Transverse colon (tissue), 4 donors: Measurements from ENCODE around the gene ADCY6. TPM values are rescaled to one million over a fixed set of nuclear protein-coding genes. Genes with fewer than 3 reads are reported as not detected.
A peak's percentile ranks its signal among the peaks of the same experiment; 100 is the strongest.

Source experiments
- DNase-seq: peaks from one replicate; pipeline ENCODE4 v3.0.0-alpha.2; 2019
- H3K27ac ChIP-seq, 4 donors: fragments of 200-600 bp; sonication (generic); 2 replicates each; pipeline ENCODE4 v1.5.1; 2016 to 2018; ENCODE audit warnings: inconsistent platforms in 4 of 4
- H3K27me3 ChIP-seq: fragments of 200-600 bp; sonication (generic); 2 replicates; pipeline ENCODE4 v1.5.1; 2017; ENCODE audit warnings: inconsistent platforms
- H3K36me3 ChIP-seq, 4 donors: fragments of 200-600 bp; sonication (generic); 2 replicates each; pipeline ENCODE4 v1.5.1; 2017 to 2019; ENCODE audit warnings: inconsistent platforms in 4 of 4
- H3K4me1 ChIP-seq, 4 donors: fragments of 200-600 bp; sonication (generic); 2 replicates each; pipeline ENCODE4 v1.5.1; 2017 to 2020; ENCODE audit warnings: inconsistent platforms in 4 of 4
- H3K4me3 ChIP-seq, 4 donors: fragments of 200-600 bp; sonication (generic); 1 replicate in 1 of 4; 2 replicates in 3 of 4; pipeline versions ENCODE4 v1.5.1 to v1.6.1; 2017 to 2019; ENCODE audit warnings: inconsistent platforms in 4 of 4
- H3K9me3 ChIP-seq, 2 donors: fragments of 200-600 bp; sonication (generic); 2 replicates each; pipeline ENCODE4 v1.5.1; 2017 to 2019; ENCODE audit warnings: inconsistent platforms in 2 of 2
- CTCF ChIP-seq, 5 experiments: fragments of 200-600 bp in 3 of 5; fragments of 450-650 bp in 2 of 5; sonication (generic) in 3 of 5; IDR thresholded peaks; 1 replicate in 2 of 5; 2 replicates in 3 of 5; pipeline ENCODE4 v1.5.1; 2016 to 2017; ENCODE audit warnings: antibody characterized with exemption in 5 of 5, inconsistent platforms in 3 of 5, mild to moderate bottlenecking in 2 of 5, moderate library complexity in 1 of 5
- EP300 ChIP-seq: sonication (generic); formaldehyde crosslinking; IDR thresholded peaks from one replicate; pipeline ENCODE4 v1.6.1; 2017; ENCODE audit warnings: antibody characterized with exemption, low read depth
- POLR2A ChIP-seq: fragments of 450-650 bp; IDR thresholded peaks from one replicate; pipeline ENCODE4 v1.6.1; 2016; ENCODE audit warnings: antibody characterized with exemption, mild to moderate bottlenecking, moderate library complexity
- POLR2AphosphoS5 ChIP-seq, 3 donors: sonication (generic); formaldehyde crosslinking; IDR thresholded peaks; one replicate each; pipeline ENCODE4 v1.6.1; 2016; ENCODE audit warnings: antibody characterized with exemption in 3 of 3
- WGBS, 2 donors: methylation state at CpG; one replicate each; pipeline ENCODE4 v1.1.5; 2018; ENCODE audit warnings: low coverage in 1 of 2; 5-methylcytosine and 5-hydroxymethylcytosine counted together
- in situ Hi-C, 4 donors: fragments of 200-750 bp; cut with MboI; loops; one replicate each; pipeline versions ENCODE4 v1.15.0 to v1.15.1; 2017; ENCODE audit warnings: low sequenced_read_pairs in 3 of 4, low pct_ligation_motif_present in 1 of 4, low pct_unique_long_range_greater_than_20kb in 1 of 4
- intact Hi-C: fragments of 100-400 bp; cut with DNase I; formaldehyde crosslinking; loops from one replicate; pipeline ENCODE4 v1.15.1; 2023; ENCODE audit warnings: low total_unique reads
- total RNA-seq, 4 donors: library from RNA; depleted of rRNA; stranded (reverse); fragments of >200 nt; gene quantifications; one replicate each; pipeline ENCODE4 v1.1.0, GENCODE V29; 2016

Gene ADCY6
- total RNA-seq, 4 donors from 2014 or later, result 112 to 170 (median 115) TPM

GRCh38 chr12:48789858-48790326 is 1.0 kb upstream of the ADCY6 start:
- WGBS, 2 donors, result 0 to 15% methylated on average over 2 to 4 of the region's 4 CpGs
- Histone ChIP-seq H3K36me3 (no peaks in the 10 kb centered on the region), H3K27me3 (no peaks in the 10 kb centered on the region), H3K4me1 (peaks cover 7 to 75% (median 37%) of the 10 kb centered on the region in 4 donors), H3K9me3 (no peaks in the 10 kb centered on the region), H3K27ac (peak overlapping the region; percentile 94 to 95 (median 94)), H3K4me3 (peak overlapping the region; percentile 88 to 99 (median 94))
- intact Hi-C loops, result no loop called here
- TF ChIP-seq EP300, result no peak
- no peak for TF ChIP-seq POLR2A
- TF ChIP-seq POLR2AphosphoS5 (IDR thresholded peaks at IDR 0.05), result no peak
- TF ChIP-seq CTCF (IDR thresholded peaks at IDR 0.05), result no peak
- DNase-seq, result no peak
- in situ Hi-C loops, result no loop called here

DNA sequence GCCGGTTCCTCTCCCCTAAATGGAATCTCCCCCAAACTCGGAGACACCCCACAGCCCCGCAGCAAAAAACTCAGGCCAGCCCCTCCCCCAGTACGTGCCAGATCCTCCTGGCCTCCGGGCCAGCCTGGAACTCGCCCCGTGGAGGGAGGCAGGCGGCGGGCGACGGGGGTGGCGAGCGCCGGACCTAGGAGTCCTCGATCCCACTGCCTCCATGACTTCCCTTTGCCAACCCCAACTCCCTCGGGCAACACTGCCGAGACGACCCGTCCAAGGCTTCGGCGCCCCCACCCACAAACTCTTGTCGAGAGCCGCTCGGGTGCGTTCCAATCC is 400 bp downstream of the ADCY6 start:
- no peak for TF ChIP-seq POLR2A
- no peak for TF ChIP-seq CTCF (IDR thresholded peaks at IDR 0.05)
- no peak for TF ChIP-seq POLR2AphosphoS5 (IDR thresholded peaks at IDR 0.05)
- no peak for TF ChIP-seq EP300
- Histone ChIP-seq H3K4me3 (peak overlapping the region; percentile 50 to 95 (median 90)), H3K27me3 (no peaks in the 10 kb centered on the region), H3K36me3 (no peaks in the 10 kb centered on the region), H3K27ac (peak overlapping the region; percentile 94 to 95 (median 94)), H3K9me3 (no peaks in the 10 kb centered on the region), H3K4me1 (peaks cover 7 to 61% (median 34%) of the 10 kb centered on the region in 4 donors)
- 3% methylated on average over 25 of the region's 25 CpGs; no CpG with 5 or more reads in 1 of the 2 donors for WGBS, 2 donors
- DNase-seq, result no peak
- in situ Hi-C loops, result no loop called here
- intact Hi-C loops, result no loop called here

DNA sequence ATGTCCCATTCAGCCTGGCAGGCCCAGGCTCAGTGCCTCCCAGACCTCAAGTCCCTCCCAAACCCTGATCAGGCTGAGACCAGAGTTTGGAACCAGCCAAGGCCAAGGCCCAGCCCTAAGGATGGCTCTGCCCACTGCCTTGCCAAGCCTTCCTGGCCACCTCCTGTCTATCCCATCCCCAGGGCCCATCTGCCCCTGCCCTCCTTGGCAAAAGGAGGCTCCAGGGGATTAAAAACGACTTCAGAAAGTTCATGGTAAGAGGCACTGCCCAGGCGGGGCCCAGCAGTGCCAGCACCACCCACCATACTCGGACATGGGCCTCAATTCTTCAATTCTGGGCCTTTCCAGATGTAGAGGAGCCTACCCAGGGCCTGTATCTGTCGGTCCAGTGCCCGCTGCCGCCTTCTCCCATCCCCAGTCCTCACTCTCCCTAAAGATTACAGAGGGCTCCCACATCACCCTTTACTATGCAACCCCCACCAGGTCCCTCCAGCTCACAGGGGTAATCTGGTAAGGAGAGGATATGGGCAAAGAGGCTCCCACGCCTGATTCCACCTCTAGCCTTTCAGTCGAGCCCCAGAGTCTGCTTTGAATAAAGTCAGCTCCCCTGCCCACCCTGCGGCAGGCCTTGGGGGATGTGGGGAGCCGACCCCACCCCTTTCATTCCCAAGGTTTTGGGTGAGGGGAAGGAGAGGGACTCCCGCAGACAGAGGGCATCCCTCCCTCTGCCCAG is 932 bp downstream of the ADCY6 start:
- no peak for DNase-seq
- TF ChIP-seq POLR2AphosphoS5 (IDR thresholded peaks at IDR 0.05) (peak in 1 of 3 donors; percentile 14), POLR2A (no peak), EP300 (no peak)
- in situ Hi-C loops, result no loop called here
- intact Hi-C loops, result no loop called here
- peak overlapping the region; percentile 50 to 95 (median 90) for H3K4me3 ChIP-seq
- peak overlapping the region; percentile 94 to 95 (median 94) for H3K27ac ChIP-seq
- 16% methylated on average over 11 of the region's 11 CpGs; no CpG with 5 or more reads in 1 of the 2 donors for WGBS, 2 donors
- H3K9me3 ChIP-seq, result no peaks in the 10 kb centered on the region
- peaks cover 7 to 57% (median 34%) of the 10 kb centered on the region in 4 donors for H3K4me1 ChIP-seq
- H3K36me3 ChIP-seq, result no peaks in the 10 kb centered on the region
- no peaks in the 10 kb centered on the region for H3K27me3 ChIP-seq

GRCh38 chr12:48786591-48787544 is 2.0 kb downstream of the ADCY6 start:
- H3K27ac ChIP-seq, result peak overlapping the region; percentile 94 to 95 (median 94)
- H3K27me3 ChIP-seq, result no peaks in the 10 kb centered on the region
- in situ Hi-C loops, result no loop called here
- no peak for DNase-seq
- 33 to 51% methylated on average over 3 to 7 of the region's 7 CpGs for WGBS, 2 donors
- no peaks in the 10 kb centered on the region for H3K9me3 ChIP-seq
- TF ChIP-seq CTCF (IDR thresholded peaks at IDR 0.05), result no peak
- TF ChIP-seq POLR2A, result no peak
- no peak for TF ChIP-seq POLR2AphosphoS5 (IDR thresholded peaks at IDR 0.05)
- no peak for TF ChIP-seq EP300
- H3K36me3 ChIP-seq, result no peaks in the 10 kb centered on the region
- intact Hi-C loops, result no loop called here
- H3K4me1 ChIP-seq, result peaks cover 9 to 55% (median 37%) of the 10 kb centered on the region in 4 donors
- H3K4me3 ChIP-seq, result peak overlapping the region in 3 of 4 donors; percentile 88 to 95 (median 92)
